DND-41 (cell line): ENCODE measurements around the gene GAST.

Experiments
- CTCF ChIP-seq: IDR thresholded peaks from 2 replicates; pipeline ENCODE4 v1.5.1; 2012; ENCODE audit warnings: borderline replicate concordance, low read length, moderate library complexity, mild to moderate bottlenecking; ENCODE audit not compliant: poor library complexity, severe bottlenecking; ENCODE audit errors: extremely low read depth
- EZH2 ChIP-seq: IDR thresholded peaks from 3 replicates; pipeline ENCODE4 v1.6.1; 2012; ENCODE audit warnings: borderline replicate concordance, low read depth, mild to moderate bottlenecking, moderate library complexity, low read length, inconsistent platforms; ENCODE audit not compliant: severe bottlenecking

GRCh38 chr17:41695954-41696757 is 16.0 kb upstream of the GAST start:
- TF ChIP-seq EZH2 (no peak), CTCF (peak; percentile 89)
